HG02943 (cell line): Measurements from ENCODE around the gene ESPN.

Source experiments
- ATAC-seq: cut with Tn5 transposase; IDR thresholded peaks from one replicate; pipeline ENCODE4 v1.9.1; 2021; ENCODE audit warnings: mild to moderate bottlenecking, low read depth, moderate library complexity; ENCODE audit not compliant: unreplicated experiment

Gene ESPN

GRCh38 chr1:6494627-6495026 is 70.1 kb downstream of the ESPN start:
- ATAC-seq, result no peak

GRCh38 chr1:6495041-6495441 is 70.5 kb downstream of the ESPN start:
- no peak for ATAC-seq

GRCh38 chr1:6495540-6496364 is 71.2 kb downstream of the ESPN start:
- ATAC-seq, result no peak

- ATAC-seq, result no peak
Observed at GRCh38 chr1:6496365-6496721, 71.8 kb downstream of the ESPN start.

GRCh38 chr1:6496890-6497214 is 72.3 kb downstream of the ESPN start:
- ATAC-seq, result no peak

- no peak for ATAC-seq
Observed at GRCh38 chr1:6497215-6497866, 72.8 kb downstream of the ESPN start.

- ATAC-seq, result no peak
Observed at GRCh38 chr1:6497867-6498575, 73.4 kb downstream of the ESPN start.

- no peak for ATAC-seq
Observed at GRCh38 chr1:6498576-6499111, 74.1 kb downstream of the ESPN start.

- no peak for ATAC-seq
Observed at GRCh38 chr1:6499296-6499695, 74.7 kb downstream of the ESPN start.

GRCh38 chr1:6500544-6501278 is 76.1 kb downstream of the ESPN start:
- ATAC-seq, result no peak

GRCh38 chr1:6501279-6501813 is 76.8 kb downstream of the ESPN start:
- ATAC-seq, result no peak

GRCh38 chr1:6502000-6502891 is 77.7 kb downstream of the ESPN start:
- no peak for ATAC-seq

GRCh38 chr1:6503884-6504602 is 79.5 kb downstream of the ESPN start:
- no peak for ATAC-seq

- ATAC-seq, result no peak
Observed at GRCh38 chr1:6504887-6505286, 80.3 kb downstream of the ESPN start.

GRCh38 chr1:6505367-6506209 is 81.0 kb downstream of the ESPN start:
- ATAC-seq, result no peak

GRCh38 chr1:6506210-6507036 is 81.8 kb downstream of the ESPN start:
- ATAC-seq, result no peak

- no peak for ATAC-seq
Observed at GRCh38 chr1:6507037-6507428, 82.5 kb downstream of the ESPN start.
